OCI-M2 (cell line): ENCODE data around the gene ATP6V0D1.

ENCODE experiments used
- DNase-seq: peaks from one replicate; lab custom pipeline; 2025; ENCODE audit not compliant: unreplicated experiment; lab: John Stamatoyannopoulos, UW

Gene ATP6V0D1

DNA sequence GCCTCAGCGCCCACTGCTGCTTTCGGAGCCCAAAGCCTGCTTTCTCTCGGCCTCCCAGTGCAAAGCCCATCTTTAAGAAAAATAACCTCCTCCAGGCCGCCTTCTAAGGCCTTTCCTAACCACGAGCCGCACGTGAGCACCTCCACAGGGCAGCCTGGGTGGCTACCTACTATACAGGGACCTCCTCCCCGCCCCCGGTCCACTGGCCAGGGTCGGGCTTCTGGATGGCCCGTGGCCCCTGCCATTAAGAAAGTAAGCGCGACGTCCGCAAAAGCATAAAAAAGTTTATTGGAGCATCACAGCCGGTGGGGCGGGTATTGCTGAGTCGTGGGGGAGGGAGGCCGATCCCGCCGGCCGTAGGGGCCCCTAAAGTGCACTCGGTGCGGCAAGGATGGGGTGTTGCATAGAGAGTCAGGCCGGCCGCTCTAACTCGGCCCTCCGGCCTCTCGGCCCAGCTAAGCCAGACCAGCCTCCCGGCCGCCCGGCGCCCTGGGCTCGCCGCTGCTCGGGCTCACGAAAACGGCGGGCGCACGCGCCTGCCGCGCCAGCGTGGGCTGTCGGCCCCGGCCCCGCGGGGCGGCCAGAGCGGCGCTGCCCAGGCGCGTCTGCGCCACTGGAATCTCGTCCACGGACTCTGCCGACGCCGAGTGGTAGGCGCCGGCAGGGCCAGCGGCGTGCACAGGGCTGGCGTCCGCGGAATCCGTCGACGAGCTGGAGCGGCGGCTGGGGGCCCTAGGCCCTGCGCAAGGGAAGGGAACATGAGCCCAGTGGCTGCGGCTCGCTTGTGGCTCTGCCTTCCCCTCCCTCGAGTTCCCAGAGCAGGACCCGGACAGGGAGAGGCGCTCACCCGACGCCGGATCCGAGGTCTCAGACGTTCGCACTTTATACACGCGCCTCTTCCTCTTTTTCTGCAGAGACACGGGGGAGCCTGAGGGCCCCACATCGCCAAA lies 86.5 kb downstream of the ATP6V0D1 start:
- DNase-seq: no peak

DNA sequence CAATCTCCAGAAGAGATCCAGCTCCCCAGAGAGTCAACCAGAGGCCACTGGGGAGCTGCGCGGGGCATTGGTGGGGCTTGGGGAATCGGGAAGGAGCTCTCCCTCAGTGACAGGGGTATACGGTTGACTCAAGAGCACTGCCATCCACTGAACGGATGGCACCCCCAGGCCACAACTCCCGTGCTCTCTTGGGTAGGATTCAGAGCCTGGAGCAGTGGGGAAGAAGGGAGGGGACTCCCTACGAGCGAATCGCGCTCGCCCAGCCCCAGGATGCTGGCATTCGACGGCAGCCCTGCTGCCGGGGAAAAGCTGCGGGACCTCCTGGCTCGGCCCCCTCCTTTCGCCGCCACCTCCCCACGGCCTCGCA lies 87.2 kb downstream of the ATP6V0D1 start:
- no peak for DNase-seq

DNA sequence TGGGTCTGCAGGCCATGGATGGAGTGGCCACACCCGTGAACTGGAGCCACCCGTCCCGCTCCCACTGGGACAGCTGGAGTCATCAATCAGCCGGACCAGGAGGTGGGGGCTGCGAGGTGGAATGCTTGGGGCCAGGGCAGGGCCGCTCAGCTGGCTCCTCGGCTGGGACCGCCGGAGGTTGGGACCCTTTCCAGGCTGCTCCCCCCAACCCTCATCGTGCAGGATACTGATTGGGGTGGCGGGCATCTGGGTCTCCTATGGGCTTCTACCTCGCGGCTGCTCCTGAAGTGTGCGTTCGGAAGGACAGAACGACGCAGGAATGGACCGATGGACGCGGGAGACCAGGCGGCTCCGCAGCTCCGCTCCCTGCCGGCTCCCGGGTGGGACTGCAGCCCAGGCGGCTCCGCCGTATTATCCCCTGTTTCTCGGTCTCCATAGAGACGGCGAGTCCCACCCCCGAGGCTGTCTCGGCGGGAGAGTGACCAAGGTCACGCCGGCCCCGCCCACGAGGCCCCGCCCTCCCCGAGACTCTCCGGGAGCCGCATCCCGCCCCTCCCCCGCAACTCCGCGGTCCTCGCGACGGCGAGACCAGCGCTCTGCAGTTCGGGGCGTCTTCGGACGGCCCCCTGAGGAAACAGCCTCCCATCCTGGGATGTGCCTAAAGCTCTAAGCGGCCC lies 87.7 kb downstream of the ATP6V0D1 start, which contains the start of gene TPPP3:
TPPP3 (minus strand) TSS at position 388 of the 677 bp plus-strand sequence. CDS start 2,387 bp downstream, outside the sequence.
- no peak for DNase-seq

DNA sequence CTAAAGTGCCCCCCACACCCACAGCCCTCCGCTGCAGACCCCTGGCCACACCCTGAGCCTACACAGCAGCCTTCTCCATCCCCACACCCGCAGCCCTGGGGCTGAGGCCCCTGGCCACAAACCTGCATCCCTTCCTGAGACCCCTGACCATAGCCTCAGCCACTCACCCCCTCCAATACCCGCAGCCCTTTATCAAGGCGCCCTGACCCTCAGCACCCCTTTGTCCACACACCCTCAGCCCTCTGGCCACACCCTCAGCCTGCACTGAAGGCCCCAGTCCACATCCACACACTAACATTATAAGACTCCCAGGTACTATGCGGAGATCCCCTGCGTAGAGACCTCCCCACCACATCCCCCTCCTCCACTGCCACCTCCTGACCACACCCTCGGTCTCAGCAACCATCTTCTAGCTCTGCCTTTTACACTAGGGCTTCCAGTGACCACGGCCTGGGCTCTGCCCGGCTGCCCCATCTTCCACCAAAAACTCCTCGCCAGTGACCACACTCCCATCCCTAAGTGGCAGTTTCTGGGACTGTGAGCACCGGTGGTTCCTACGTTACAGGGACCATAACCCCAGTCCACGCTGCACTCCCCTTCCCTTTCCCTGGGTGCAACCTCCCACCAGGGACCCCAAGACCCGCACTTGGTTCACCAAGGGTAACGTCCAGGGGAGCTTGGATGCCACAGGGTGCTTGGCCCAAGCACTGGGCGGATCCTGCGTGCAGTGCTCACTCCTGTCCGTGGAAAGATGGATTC lies 88.5 kb downstream of the ATP6V0D1 start:
- no peak for DNase-seq

DNA sequence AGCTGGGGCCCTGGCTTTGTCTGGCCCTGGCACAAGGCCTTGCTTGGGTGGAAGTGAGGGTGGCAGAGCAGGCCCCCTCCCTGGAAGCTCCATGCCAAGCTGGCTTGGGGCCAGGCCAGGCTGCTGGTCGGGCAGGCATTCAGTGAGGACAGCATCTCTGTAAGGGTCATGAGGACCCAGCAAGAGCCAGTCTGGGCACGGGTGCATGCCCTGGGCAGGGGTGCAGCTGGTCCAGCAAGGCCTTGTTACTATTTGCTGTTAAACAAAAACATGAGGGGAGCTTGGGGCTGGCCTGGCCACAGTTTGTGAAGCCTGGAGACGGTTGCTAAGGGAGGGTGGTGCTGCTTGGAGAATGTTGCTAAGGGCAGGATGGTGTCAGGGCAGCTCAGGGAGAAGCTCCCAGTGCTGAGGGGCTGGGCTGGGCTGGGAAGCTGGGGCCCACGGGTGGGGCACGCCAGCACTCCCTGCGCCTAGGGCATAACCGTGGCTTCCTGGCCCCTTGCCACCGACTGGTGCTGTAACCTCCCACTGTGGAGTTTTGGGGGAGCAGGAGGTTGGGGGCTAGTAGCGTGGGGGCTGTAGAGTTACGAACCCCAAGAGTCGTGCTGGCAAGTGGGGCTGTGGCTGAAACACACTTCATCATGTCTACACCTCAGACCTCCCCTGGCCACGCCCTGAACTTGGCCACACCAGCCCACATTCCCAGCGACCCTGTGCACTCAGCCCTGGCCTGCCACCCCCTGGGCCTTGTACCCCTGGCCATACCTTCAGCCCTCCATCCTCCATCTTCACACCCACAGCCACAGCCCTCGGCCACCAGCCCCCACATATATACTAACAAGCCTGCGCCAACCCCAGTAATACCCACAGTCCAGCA lies 89.3 kb downstream of the ATP6V0D1 start:
- DNase-seq: no peak

DNA sequence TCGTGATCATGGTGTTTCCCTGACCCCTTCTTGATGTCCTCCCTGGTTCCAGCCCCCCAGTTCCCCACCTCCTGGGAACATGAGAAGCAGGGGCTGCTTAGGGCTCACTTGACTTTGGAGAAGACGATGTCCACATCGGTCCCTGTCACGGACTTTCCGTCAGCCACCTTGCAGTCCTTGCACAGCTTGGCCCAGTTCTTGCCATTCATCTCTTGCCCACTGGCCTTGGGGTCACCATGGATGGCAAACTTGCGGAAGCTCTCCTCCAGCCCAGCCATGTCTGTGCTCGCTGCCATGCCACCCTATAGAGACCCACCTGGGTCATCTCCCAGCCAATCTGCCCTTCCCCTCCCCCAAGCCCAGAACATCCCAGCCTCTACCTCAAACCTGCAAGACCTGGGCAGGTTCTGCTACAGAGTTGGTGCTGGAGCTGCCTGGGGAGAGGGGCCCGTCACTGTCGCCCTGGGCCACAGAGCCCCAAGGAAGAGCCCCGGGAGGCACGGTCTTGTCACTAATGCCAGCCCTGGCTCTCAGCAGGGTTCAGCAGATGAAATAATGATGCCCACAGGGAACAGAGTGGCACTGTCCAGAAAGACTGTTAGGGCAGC lies 90.0 kb downstream of the ATP6V0D1 start:
- no peak for DNase-seq

DNA sequence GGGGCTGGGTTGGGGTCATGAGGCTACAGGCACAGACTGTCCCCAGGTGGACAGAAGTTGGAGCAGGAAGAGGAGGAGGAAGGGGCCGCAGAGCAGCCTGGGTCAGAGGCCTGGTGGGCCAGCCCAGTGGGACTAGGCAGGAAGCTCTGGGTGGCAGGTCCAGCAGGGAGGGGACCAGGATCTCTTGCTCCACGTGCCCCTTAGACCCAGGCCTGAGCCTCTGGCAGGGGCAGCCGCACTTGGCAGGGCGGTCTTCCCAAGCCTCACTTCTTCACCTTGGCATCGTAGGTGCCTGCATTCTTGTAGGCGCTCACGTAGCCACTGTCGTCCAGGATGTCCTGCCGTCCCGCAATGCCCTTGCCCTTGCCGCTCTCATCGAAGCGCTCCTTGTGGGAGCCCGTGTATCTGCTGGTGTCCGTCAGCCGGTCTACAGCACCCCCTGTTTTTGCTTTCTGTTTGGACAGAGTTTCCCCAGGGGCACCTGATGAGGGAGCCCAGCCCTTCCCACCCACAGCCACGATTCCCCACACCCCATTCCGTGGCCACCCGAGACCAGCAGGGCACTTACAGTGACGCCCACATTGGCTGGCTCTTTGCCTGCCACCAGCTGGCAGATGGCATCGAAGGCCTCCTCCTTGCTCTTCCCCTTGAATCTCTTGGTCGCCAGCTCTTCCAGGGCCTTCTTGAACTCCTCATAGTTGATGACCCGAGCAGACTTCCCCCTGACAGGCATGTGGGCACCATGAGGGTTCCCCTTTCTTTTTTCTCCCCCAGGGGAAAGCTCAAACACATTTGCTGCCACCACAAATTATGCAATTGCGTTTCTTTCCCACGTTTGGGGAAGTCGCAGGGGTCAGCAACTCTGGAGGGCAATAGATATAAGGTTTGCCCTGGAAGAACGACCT lies 90.8 kb downstream of the ATP6V0D1 start:
- DNase-seq: no peak

DNA sequence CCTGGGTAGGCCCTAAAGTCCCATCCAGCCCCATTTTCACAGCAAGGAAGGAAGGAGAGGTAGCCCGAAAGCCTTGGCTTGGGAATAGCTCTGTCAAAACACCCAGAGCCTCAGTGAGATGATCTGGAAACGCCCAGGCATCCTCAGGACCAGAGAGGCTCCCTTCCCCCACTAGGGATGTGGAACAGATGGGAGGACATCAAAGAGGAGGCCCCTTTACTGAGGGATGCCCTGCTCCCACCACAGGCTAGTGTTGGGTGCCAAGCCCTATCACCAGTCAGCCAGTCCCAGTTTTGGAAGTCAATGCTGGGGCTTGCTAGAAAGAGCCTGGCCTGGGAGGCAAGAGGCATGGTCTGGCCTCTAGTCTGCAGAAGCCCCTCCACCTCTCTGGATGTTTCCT lies 92.4 kb downstream of the ATP6V0D1 start:
- DNase-seq: no peak

DNA sequence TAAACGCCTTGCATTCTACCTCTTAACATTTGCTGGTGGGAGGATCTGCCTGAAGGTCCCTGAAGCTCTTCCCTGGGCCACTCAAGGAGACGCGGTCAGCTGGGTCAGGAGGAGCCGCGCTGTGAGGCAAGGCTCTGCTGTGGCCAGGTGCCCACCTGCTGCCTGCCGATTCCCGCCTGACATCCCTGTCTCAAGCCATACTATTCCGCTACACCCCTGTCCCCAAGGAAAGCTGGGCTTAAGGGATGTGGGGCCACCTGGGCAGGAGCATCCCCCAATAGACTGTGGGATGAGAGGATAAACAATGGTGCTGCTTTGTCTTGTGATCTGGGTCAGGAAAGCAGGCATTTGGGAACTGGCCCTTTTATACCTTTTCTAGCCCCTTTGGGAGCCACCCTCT lies 92.8 kb downstream of the ATP6V0D1 start:
- DNase-seq: no peak
